ENCODE measurements around the gene PTDSS2.

Gene PTDSS2

GRCh38 chr11:429931-430456 lies 20.1 kb upstream of the PTDSS2 start:
- Histone ChIP-seq H3K9me3 (ENCODE audit: insufficient read depth, low read depth, low read length) (no peaks in the 10 kb centered on the region), H3K4me2 (ENCODE audit: low read depth, low read length, poor library complexity, severe bottlenecking) (no peak overlapping the region), H3K79me2 (ENCODE audit: insufficient read depth, low read length) (no peaks in the 10 kb centered on the region), H3K9me2 (replicated peaks; ENCODE audit: low read depth, low read length) (no peaks in the 10 kb centered on the region), H3K4me3 (ENCODE audit: low read length, poor library complexity, severe bottlenecking) (no peak overlapping the region), H3K9ac (ENCODE audit: low read depth, low read length, poor library complexity, severe bottlenecking) (no peak overlapping the region), H3F3A (ENCODE audit: low read depth) (no peaks in the 10 kb centered on the region), H4K20me1 (ENCODE audit: insufficient read depth, low read length, poor library complexity, severe bottlenecking) (no peaks in the 10 kb centered on the region), H2AFZ (ENCODE audit: low read length) (no peak overlapping the region), H3K4me1 (ENCODE audit: insufficient read depth, low read length, poor library complexity, severe bottlenecking) (no peaks in the 10 kb centered on the region), H3K27me3 (ENCODE audit: insufficient read depth, low read length, poor library complexity, severe bottlenecking) (no peaks in the 10 kb centered on the region), H3K36me3 (ENCODE audit: insufficient read depth, low read length) (no peaks in the 10 kb centered on the region)
- TF ChIP-seq, protein P1, sequence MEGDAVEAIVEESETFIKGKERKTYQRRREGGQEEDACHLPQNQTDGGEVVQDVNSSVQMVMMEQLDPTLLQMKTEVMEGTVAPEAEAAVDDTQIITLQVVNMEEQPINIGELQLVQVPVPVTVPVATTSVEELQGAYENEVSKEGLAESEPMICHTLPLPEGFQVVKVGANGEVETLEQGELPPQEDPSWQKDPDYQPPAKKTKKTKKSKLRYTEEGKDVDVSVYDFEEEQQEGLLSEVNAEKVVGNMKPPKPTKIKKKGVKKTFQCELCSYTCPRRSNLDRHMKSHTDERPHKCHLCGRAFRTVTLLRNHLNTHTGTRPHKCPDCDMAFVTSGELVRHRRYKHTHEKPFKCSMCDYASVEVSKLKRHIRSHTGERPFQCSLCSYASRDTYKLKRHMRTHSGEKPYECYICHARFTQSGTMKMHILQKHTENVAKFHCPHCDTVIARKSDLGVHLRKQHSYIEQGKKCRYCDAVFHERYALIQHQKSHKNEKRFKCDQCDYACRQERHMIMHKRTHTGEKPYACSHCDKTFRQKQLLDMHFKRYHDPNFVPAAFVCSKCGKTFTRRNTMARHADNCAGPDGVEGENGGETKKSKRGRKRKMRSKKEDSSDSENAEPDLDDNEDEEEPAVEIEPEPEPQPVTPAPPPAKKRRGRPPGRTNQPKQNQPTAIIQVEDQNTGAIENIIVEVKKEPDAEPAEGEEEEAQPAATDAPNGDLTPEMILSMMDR (conservative IDR thresholded peaks at IDR 0.05; ENCODE audit: low read length) = no peak
- no peak for TF ChIP-seq EZH2phosphoT487 (IDR thresholded peaks at IDR 0.05; ENCODE audit: borderline replicate concordance)

GRCh38 chr11:431921-432320 lies 18.2 kb upstream of the PTDSS2 start:
- H3K79me2 ChIP-seq (ENCODE audit: insufficient read depth, low read length) = no peaks in the 10 kb centered on the region
- no peak overlapping the region for H2AFZ ChIP-seq (ENCODE audit: low read length)
- H3K27me3 ChIP-seq (ENCODE audit: insufficient read depth, low read length, poor library complexity, severe bottlenecking) = no peaks in the 10 kb centered on the region
- no peaks in the 10 kb centered on the region for H3F3A ChIP-seq (ENCODE audit: low read depth)
- H3K9ac ChIP-seq (ENCODE audit: low read depth, low read length, poor library complexity, severe bottlenecking) = no peak overlapping the region
- H3K4me1 ChIP-seq (ENCODE audit: insufficient read depth, low read length, poor library complexity, severe bottlenecking) = no peaks in the 10 kb centered on the region
- H3K36me3 ChIP-seq (ENCODE audit: insufficient read depth, low read length) = no peaks in the 10 kb centered on the region
- no peaks in the 10 kb centered on the region for H3K9me2 ChIP-seq (replicated peaks; ENCODE audit: low read depth, low read length)
- H3K4me2 ChIP-seq (ENCODE audit: low read depth, low read length, poor library complexity, severe bottlenecking) = no peak overlapping the region
- no peak for TF ChIP-seq EZH2phosphoT487 (IDR thresholded peaks at IDR 0.05; ENCODE audit: borderline replicate concordance)
- TF ChIP-seq, protein P1 (conservative IDR thresholded peaks at IDR 0.05; ENCODE audit: low read length) = no peak
- no peaks in the 10 kb centered on the region for H4K20me1 ChIP-seq (ENCODE audit: insufficient read depth, low read length, poor library complexity, severe bottlenecking)
- H3K9me3 ChIP-seq (ENCODE audit: insufficient read depth, low read depth, low read length) = no peaks in the 10 kb centered on the region
- no peak overlapping the region for H3K4me3 ChIP-seq (ENCODE audit: low read length, poor library complexity, severe bottlenecking)

DNA sequence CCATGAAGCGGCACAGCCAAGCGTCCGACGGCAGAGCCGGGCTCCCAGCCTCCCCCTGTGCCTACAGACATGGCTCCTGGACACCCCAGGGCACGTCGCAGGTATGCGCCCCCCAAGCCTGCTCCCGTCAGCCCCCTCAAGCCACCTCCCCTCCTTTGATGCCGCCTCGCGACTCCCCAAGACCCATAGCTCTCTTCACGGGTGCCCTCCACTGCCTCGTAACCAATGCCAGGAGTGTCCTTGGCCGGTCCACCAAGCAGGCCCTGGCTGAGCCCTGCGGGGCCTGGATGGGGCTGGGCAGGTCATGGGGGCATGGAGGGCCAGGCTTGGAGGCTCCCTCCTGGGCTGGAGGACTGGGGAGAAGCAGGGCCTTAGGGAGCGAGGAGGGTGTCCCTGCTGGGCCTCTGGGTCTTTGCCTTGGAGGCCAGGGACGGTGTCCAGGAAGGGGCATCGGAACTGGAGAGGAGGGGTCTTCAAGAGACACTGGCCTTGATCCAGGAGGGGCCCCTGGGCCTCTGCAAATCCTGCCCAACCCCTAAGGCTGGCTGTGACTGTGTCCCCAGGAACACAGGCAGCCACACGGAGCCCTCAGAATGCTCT lies 17.5 kb upstream of the PTDSS2 start:
- Histone ChIP-seq H3K4me2 (ENCODE audit: low read depth, low read length, poor library complexity, severe bottlenecking) (no peak overlapping the region), H3K4me3 (ENCODE audit: low read length, poor library complexity, severe bottlenecking) (no peak overlapping the region), H3K27me3 (ENCODE audit: insufficient read depth, low read length, poor library complexity, severe bottlenecking) (no peaks in the 10 kb centered on the region), H3K9me3 (ENCODE audit: insufficient read depth, low read depth, low read length) (no peaks in the 10 kb centered on the region), H3K36me3 (ENCODE audit: insufficient read depth, low read length) (no peaks in the 10 kb centered on the region), H3K4me1 (ENCODE audit: insufficient read depth, low read length, poor library complexity, severe bottlenecking) (no peaks in the 10 kb centered on the region), H3K79me2 (ENCODE audit: insufficient read depth, low read length) (no peaks in the 10 kb centered on the region), H3K9ac (ENCODE audit: low read depth, low read length, poor library complexity, severe bottlenecking) (no peak overlapping the region), H3K9me2 (replicated peaks; ENCODE audit: low read depth, low read length) (no peaks in the 10 kb centered on the region), H3F3A (ENCODE audit: low read depth) (no peaks in the 10 kb centered on the region), H2AFZ (ENCODE audit: low read length) (no peak overlapping the region), H4K20me1 (ENCODE audit: insufficient read depth, low read length, poor library complexity, severe bottlenecking) (no peaks in the 10 kb centered on the region)
- TF ChIP-seq EZH2phosphoT487 (IDR thresholded peaks at IDR 0.05; ENCODE audit: borderline replicate concordance) = no peak
- TF ChIP-seq, protein P1 (conservative IDR thresholded peaks at IDR 0.05; ENCODE audit: low read length) = no peak
